Stomach (tissue), 4 donors: Measurements from ENCODE around the gene KCNJ9.

Experiments
- EP300 ChIP-seq: sonication (generic); formaldehyde crosslinking; IDR thresholded peaks from one replicate; pipeline ENCODE4 v1.6.1; 2017; ENCODE audit warnings: antibody characterized with exemption
- POLR2A ChIP-seq, 4 donors: fragments of 450-650 bp; IDR thresholded peaks; one replicate each; pipeline ENCODE4 v1.6.1; 2016; ENCODE audit warnings: antibody characterized with exemption in 4 of 4, control low read depth in 2 of 4, mild to moderate bottlenecking in 1 of 4, moderate library complexity in 1 of 4
- POLR2AphosphoS5 ChIP-seq, 3 donors: sonication (generic); formaldehyde crosslinking; IDR thresholded peaks; one replicate each; pipeline ENCODE4 v1.6.1; 2016; ENCODE audit warnings: antibody characterized with exemption in 3 of 3
- TF ChIP-seq, protein P1 (sequence below), 7 experiments: fragments of 450-650 bp in 4 of 7; fragments of 200-600 bp in 3 of 7; sonication (generic) in 3 of 7; IDR thresholded peaks; one replicate each; pipeline ENCODE4 v1.5.1; 2016 to 2019; ENCODE audit warnings: antibody characterized with exemption in 7 of 7, control low read depth in 2 of 7, mild to moderate bottlenecking in 1 of 7

DNA sequence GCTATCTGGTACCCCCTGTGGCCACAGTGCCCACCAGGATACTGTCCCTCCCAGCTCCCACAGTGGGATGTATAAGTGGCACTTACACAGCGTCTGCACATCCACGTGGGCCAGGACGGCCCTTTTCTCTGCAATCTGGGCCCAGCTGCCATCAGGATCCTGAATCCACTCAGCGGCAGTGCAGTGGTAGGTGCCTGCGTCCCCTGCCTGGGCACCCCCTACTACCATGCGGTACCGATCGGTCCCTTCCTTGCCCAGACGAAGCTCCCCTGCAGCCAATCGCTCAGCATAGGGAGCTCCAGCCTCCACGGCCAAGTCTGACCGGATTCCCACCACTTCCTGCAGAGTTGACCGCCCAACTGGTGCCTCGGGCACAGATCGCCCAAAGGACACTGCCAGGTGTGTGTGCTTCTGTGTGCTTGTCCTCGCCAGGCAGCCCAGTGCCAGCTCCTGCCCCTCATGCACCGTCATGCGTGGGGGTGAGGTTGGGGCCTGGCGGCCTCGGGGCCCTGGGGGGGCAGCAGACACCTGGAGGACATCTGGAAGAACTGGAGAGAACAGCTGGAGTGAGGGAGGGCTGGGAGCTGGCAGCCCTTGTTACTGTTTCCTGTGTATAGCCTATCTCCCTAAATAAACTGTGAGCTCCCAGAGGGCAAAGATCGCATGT lies 12.4 kb downstream of the KCNJ9 start:
- TF ChIP-seq, protein P1, sequence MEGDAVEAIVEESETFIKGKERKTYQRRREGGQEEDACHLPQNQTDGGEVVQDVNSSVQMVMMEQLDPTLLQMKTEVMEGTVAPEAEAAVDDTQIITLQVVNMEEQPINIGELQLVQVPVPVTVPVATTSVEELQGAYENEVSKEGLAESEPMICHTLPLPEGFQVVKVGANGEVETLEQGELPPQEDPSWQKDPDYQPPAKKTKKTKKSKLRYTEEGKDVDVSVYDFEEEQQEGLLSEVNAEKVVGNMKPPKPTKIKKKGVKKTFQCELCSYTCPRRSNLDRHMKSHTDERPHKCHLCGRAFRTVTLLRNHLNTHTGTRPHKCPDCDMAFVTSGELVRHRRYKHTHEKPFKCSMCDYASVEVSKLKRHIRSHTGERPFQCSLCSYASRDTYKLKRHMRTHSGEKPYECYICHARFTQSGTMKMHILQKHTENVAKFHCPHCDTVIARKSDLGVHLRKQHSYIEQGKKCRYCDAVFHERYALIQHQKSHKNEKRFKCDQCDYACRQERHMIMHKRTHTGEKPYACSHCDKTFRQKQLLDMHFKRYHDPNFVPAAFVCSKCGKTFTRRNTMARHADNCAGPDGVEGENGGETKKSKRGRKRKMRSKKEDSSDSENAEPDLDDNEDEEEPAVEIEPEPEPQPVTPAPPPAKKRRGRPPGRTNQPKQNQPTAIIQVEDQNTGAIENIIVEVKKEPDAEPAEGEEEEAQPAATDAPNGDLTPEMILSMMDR (IDR thresholded peaks at IDR 0.05), result no peak
- TF ChIP-seq POLR2A (IDR thresholded peaks at IDR 0.05) (no peak), EP300 (no peak), POLR2AphosphoS5 (IDR thresholded peaks at IDR 0.05) (no peak)
